ENCODE results near the gene APEH. TPM values are rescaled to one million over a fixed set of nuclear protein-coding genes. Genes with fewer than 3 reads are reported as not detected.

The APEH gene
- total and polyA plus RNA-seq, 2 experiments from 2014 or later: 170 to 264 TPM

GRCh38 chr3:49721896-49722781, 48.0 kb downstream of the APEH start:
- Histone ChIP-seq H3K27me3 (ENCODE audit: insufficient read depth) (no peaks in the 10 kb centered on the region), H3K27ac (ENCODE audit: low read depth) (no peak overlapping the region), H3K36me3 (ENCODE audit: insufficient read depth) (peaks cover 5% of the 10 kb centered on the region; the same call in 1 of the 2 replicates), H2AFZ (no peak overlapping the region), H3K9me2 (ENCODE audit: insufficient read depth) (no peaks in the 10 kb centered on the region), H3K4me1 (ENCODE audit: insufficient read depth) (no peaks in the 10 kb centered on the region; the same call in 1 of the 2 replicates), H3F3A (replicated peaks; ENCODE audit: low read depth) (peaks cover 20% of the 10 kb centered on the region), H3K79me2 (replicated peaks; ENCODE audit: insufficient read depth) (no peaks in the 10 kb centered on the region; the same call in 1 of the 2 replicates), H3K4me2 (peak overlapping the region; percentile 98; the same call in 1 of the 2 replicates), H4K20me1 (replicated peaks; ENCODE audit: insufficient read depth) (peaks cover 7% of the 10 kb centered on the region; the same call in 1 of the 2 replicates), H3K4me3 (peak overlapping the region; percentile 98; the same call in 1 of the 2 replicates)
- H3K4me1 Mint-ChIP-seq: peaks cover 21% of the 10 kb centered on the region
- TF ChIP-seq, protein P1, sequence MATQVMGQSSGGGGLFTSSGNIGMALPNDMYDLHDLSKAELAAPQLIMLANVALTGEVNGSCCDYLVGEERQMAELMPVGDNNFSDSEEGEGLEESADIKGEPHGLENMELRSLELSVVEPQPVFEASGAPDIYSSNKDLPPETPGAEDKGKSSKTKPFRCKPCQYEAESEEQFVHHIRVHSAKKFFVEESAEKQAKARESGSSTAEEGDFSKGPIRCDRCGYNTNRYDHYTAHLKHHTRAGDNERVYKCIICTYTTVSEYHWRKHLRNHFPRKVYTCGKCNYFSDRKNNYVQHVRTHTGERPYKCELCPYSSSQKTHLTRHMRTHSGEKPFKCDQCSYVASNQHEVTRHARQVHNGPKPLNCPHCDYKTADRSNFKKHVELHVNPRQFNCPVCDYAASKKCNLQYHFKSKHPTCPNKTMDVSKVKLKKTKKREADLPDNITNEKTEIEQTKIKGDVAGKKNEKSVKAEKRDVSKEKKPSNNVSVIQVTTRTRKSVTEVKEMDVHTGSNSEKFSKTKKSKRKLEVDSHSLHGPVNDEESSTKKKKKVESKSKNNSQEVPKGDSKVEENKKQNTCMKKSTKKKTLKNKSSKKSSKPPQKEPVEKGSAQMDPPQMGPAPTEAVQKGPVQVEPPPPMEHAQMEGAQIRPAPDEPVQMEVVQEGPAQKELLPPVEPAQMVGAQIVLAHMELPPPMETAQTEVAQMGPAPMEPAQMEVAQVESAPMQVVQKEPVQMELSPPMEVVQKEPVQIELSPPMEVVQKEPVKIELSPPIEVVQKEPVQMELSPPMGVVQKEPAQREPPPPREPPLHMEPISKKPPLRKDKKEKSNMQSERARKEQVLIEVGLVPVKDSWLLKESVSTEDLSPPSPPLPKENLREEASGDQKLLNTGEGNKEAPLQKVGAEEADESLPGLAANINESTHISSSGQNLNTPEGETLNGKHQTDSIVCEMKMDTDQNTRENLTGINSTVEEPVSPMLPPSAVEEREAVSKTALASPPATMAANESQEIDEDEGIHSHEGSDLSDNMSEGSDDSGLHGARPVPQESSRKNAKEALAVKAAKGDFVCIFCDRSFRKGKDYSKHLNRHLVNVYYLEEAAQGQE (IDR thresholded peaks at IDR 0.05; ENCODE audit: unreplicated experiment): no peak
- peak; percentile 6; the same call in 1 of the 2 replicates for TF ChIP-seq POLR2AphosphoS5 (IDR thresholded peaks at IDR 0.05; ENCODE audit: low read depth)
- H3K9me3 Mint-ChIP-seq: peaks cover 6% of the 10 kb centered on the region; the same call in 1 of the 3 replicates
- DNase-seq (ENCODE audit: low spot score) (no peak), ATAC-seq (no peak)
- peak overlapping the region; percentile 94 for H3K4me3 Mint-ChIP-seq
- no peak overlapping the region for H3K27ac Mint-ChIP-seq
- H3K27me3 Mint-ChIP-seq (ENCODE audit: insufficient read depth, low read depth, poor library complexity): peaks cover 42% of the 10 kb centered on the region
- H3K36me3 Mint-ChIP-seq (ENCODE audit: low read depth): peaks cover 22% of the 10 kb centered on the region

- Histone ChIP-seq H3F3A (replicated peaks; ENCODE audit: low read depth) (peaks cover 20% of the 10 kb centered on the region), H3K27ac (ENCODE audit: low read depth) (no peak overlapping the region), H3K27me3 (ENCODE audit: insufficient read depth) (no peaks in the 10 kb centered on the region), H3K4me2 (peak overlapping the region; percentile 98), H3K4me3 (peak overlapping the region; percentile 98), H3K4me1 (ENCODE audit: insufficient read depth) (no peaks in the 10 kb centered on the region; the same call in 1 of the 2 replicates), H3K36me3 (ENCODE audit: insufficient read depth) (peaks cover 5% of the 10 kb centered on the region; the same call in 1 of the 2 replicates), H2AFZ (no peak overlapping the region), H3K9me2 (ENCODE audit: insufficient read depth) (no peaks in the 10 kb centered on the region), H3K79me2 (replicated peaks; ENCODE audit: insufficient read depth) (no peaks in the 10 kb centered on the region; the same call in 1 of the 2 replicates), H4K20me1 (replicated peaks; ENCODE audit: insufficient read depth) (peaks cover 7% of the 10 kb centered on the region; the same call in 1 of the 2 replicates)
- H3K4me1 Mint-ChIP-seq: peaks cover 16% of the 10 kb centered on the region
- peak overlapping the region; percentile 94 for H3K4me3 Mint-ChIP-seq
- peaks cover 39% of the 10 kb centered on the region for H3K27me3 Mint-ChIP-seq (ENCODE audit: insufficient read depth, low read depth, poor library complexity)
- H3K36me3 Mint-ChIP-seq (ENCODE audit: low read depth): peaks cover 28% of the 10 kb centered on the region
- no peak for DNase-seq (ENCODE audit: low spot score)
- peak overlapping the region; percentile 95 for H3K27ac Mint-ChIP-seq
- no peak for ATAC-seq
- peaks cover 6% of the 10 kb centered on the region; the same call in 1 of the 3 replicates for H3K9me3 Mint-ChIP-seq
- TF ChIP-seq ZNF331 (CRISPR knock-in tag; IDR thresholded peaks at IDR 0.05; ENCODE audit: low read depth) (no peak), CREB1 (CRISPR knock-in tag; IDR thresholded peaks at IDR 0.05; ENCODE audit: low read depth) (no peak), STAT1 (IDR thresholded peaks at IDR 0.05; ENCODE audit: unreplicated experiment) (no peak), NANOG (IDR thresholded peaks at IDR 0.05; ENCODE audit: borderline replicate concordance) (no peak), JUNB (IDR thresholded peaks at IDR 0.05; ENCODE audit: unreplicated experiment) (no peak), EZH2phosphoT487 (IDR thresholded peaks at IDR 0.05; ENCODE audit: unreplicated experiment) (no peak), EZH2 (IDR thresholded peaks at IDR 0.05; ENCODE audit: low read depth, unreplicated experiment) (no peak)
- TF ChIP-seq, protein P2, sequence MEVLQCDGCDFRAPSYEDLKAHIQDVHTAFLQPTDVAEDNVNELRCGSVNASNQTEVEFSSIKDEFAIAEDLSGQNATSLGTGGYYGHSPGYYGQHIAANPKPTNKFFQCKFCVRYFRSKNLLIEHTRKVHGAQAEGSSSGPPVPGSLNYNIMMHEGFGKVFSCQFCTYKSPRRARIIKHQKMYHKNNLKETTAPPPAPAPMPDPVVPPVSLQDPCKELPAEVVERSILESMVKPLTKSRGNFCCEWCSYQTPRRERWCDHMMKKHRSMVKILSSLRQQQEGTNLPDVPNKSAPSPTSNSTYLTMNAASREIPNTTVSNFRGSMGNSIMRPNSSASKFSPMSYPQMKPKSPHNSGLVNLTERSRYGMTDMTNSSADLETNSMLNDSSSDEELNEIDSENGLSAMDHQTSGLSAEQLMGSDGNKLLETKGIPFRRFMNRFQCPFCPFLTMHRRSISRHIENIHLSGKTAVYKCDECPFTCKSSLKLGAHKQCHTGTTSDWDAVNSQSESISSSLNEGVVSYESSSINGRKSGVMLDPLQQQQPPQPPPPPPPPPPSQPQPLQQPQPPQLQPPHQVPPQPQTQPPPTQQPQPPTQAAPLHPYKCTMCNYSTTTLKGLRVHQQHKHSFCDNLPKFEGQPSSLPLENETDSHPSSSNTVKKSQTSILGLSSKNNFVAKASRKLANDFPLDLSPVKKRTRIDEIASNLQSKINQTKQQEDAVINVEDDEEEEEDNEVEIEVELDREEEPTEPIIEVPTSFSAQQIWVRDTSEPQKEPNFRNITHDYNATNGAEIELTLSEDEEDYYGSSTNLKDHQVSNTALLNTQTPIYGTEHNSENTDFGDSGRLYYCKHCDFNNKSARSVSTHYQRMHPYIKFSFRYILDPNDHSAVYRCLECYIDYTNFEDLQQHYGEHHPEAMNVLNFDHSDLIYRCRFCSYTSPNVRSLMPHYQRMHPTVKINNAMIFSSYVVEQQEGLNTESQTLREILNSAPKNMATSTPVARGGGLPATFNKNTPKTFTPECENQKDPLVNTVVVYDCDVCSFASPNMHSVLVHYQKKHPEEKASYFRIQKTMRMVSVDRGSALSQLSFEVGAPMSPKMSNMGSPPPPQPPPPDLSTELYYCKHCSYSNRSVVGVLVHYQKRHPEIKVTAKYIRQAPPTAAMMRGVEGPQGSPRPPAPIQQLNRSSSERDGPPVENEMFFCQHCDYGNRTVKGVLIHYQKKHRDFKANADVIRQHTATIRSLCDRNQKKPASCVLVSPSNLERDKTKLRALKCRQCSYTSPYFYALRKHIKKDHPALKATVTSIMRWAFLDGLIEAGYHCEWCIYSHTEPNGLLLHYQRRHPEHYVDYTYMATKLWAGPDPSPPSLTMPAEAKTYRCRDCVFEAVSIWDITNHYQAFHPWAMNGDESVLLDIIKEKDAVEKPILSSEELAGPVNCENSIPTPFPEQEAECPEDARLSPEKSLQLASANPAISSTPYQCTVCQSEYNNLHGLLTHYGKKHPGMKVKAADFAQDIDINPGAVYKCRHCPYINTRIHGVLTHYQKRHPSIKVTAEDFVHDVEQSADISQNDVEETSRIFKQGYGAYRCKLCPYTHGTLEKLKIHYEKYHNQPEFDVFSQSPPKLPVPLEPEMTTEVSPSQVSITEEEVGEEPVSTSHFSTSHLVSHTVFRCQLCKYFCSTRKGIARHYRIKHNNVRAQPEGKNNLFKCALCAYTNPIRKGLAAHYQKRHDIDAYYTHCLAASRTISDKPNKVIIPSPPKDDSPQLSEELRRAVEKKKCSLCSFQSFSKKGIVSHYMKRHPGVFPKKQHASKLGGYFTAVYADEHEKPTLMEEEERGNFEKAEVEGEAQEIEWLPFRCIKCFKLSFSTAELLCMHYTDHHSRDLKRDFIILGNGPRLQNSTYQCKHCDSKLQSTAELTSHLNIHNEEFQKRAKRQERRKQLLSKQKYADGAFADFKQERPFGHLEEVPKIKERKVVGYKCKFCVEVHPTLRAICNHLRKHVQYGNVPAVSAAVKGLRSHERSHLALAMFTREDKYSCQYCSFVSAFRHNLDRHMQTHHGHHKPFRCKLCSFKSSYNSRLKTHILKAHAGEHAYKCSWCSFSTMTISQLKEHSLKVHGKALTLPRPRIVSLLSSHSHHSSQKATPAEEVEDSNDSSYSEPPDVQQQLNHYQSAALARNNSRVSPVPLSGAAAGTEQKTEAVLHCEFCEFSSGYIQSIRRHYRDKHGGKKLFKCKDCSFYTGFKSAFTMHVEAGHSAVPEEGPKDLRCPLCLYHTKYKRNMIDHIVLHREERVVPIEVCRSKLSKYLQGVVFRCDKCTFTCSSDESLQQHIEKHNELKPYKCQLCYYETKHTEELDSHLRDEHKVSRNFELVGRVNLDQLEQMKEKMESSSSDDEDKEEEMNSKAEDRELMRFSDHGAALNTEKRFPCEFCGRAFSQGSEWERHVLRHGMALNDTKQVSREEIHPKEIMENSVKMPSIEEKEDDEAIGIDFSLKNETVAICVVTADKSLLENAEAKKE (CRISPR knock-in tag; IDR thresholded peaks at IDR 0.05): no peak
Measured at GRCh38 chr3:49722896-49723295, 48.7 kb downstream of the APEH start.

Measured in GM23338 (cell line).